ENCODE measurements around the gene CTXN2. TPM values are rescaled to one million over a fixed set of nuclear protein-coding genes. Genes with fewer than 3 reads are reported as not detected.

Gene CTXN2
- total RNA-seq, 1 experiment from 2014 or later: 0.11 TPM

GRCh38 chr15:48176957-48177356 lies 14.5 kb upstream of the CTXN2 start:
- Histone ChIP-seq H2AK5ac (ENCODE audit: insufficient read length, low read length) (no peak overlapping the region), H2AFZ (ENCODE audit: low read length) (no peak overlapping the region), H2BK15ac (ENCODE audit: low read depth, low read length) (no peak overlapping the region), H3K9me3 (ENCODE audit: control insufficient read depth, low read depth, low read length) (no peaks in the 10 kb centered on the region), H3K23ac (ENCODE audit: insufficient read length, low read depth, low read length) (no peak overlapping the region), H4K5ac (ENCODE audit: insufficient read length, low read depth, low read length) (no peak overlapping the region), H3K4ac (ENCODE audit: low read depth, low read length) (no peak overlapping the region), H3K23me2 (ENCODE audit: insufficient read length, low read depth, low read length, poor library complexity, severe bottlenecking) (no peaks in the 10 kb centered on the region), H3K4me2 (ENCODE audit: insufficient read depth, insufficient read length, low read length) (peak overlapping the region; percentile 85), H4K8ac (replicated peaks; ENCODE audit: insufficient read length, low read depth, low read length) (no peak overlapping the region), H3K79me2 (ENCODE audit: insufficient read depth, low read length) (peaks cover 28% of the 10 kb centered on the region; the same call in 1 of the 2 replicates), H3K9ac (ENCODE audit: extremely low read depth, insufficient read length, low read length) (peak overlapping the region; percentile 56), H3K27me3 (ENCODE audit: insufficient read depth, low read length) (no peaks in the 10 kb centered on the region), H2BK20ac (ENCODE audit: low read depth, low read length, poor library complexity, severe bottlenecking) (no peak overlapping the region), H2BK12ac (ENCODE audit: insufficient read length, low read depth, low read length) (no peak overlapping the region), H3K79me1 (ENCODE audit: insufficient read depth, low read depth, low read length, poor library complexity, severe bottlenecking) (no peaks in the 10 kb centered on the region), H3T11ph (ENCODE audit: low read length) (no peak overlapping the region), H2BK120ac (ENCODE audit: low read depth, low read length, poor library complexity, severe bottlenecking) (no peak overlapping the region), H3K18ac (ENCODE audit: insufficient read length, low read depth, low read length) (no peak overlapping the region), H2BK5ac (ENCODE audit: insufficient read length, low read length) (no peak overlapping the region), H4K20me1 (ENCODE audit: control insufficient read depth, insufficient read depth, insufficient read length) (no peaks in the 10 kb centered on the region), H3K27ac (ENCODE audit: insufficient read length, low read depth, low read length) (no peak overlapping the region), H4K91ac (ENCODE audit: insufficient read length, low read depth, low read length) (no peak overlapping the region), H3K4me1 (ENCODE audit: insufficient read depth, low read length) (peaks cover 2% of the 10 kb centered on the region; the same call in 1 of the 2 replicates), H3K14ac (ENCODE audit: insufficient read depth, low read length) (no peak overlapping the region), H3K56ac (ENCODE audit: insufficient read length, low read depth, low read length) (no peak overlapping the region)
- Mint-ChIP-seq H3K27ac (peak overlapping the region in 2 of 3 experiments; percentile 97; a peak in 3 of 7 replicates), H3K36me3 (ENCODE audit: insufficient read depth in 1 of 3, low read depth in 3 of 3) (peaks cover 0 to 5% (median 0%) of the 10 kb centered on the region in 3 experiments; a peak in 4 of 7 replicates), H3K4me1 (peaks cover 62 to 66% of the 10 kb centered on the region in 2 experiments), H3K27me3 (ENCODE audit: low read depth) (no peaks in the 10 kb centered on the region), H3K9me3 (no peaks in the 10 kb centered on the region), H3K4me3 (peak overlapping the region; percentile 90 to 95)
- no peak for TF ChIP-seq CTCF (conservative IDR thresholded peaks at IDR 0.05)
- no peak for DNase-seq
- no CpG with 5 or more reads among the region's 2 CpGs for WGBS (ENCODE audit: extremely low coverage, insufficient read length, low lambda C conversion rate)
